Neural cell (in vitro differentiated cells): ENCODE results near the gene NEDD4L. TPM values are rescaled to one million over a fixed set of nuclear protein-coding genes. Genes with fewer than 3 reads are reported as not detected.

Experiments used
- H2AFZ ChIP-seq: fragments of 200-600, 300-800 bp; sonication (generic), shearing (Covaris generic); 2 replicates; pipeline ENCODE4 v1.6.0; 2014; ENCODE audit warnings: low read depth, mild to moderate bottlenecking, antibody characterized with exemption, low read length, moderate library complexity
- H3F3A ChIP-seq: fragments of 200-600 bp; shearing (Covaris generic); 2 replicates; pipeline ENCODE4 v1.6.1; 2016; ENCODE audit warnings: mild to moderate bottlenecking, moderate library complexity, mixed read lengths, antibody characterized with exemption, low read length; ENCODE audit not compliant: insufficient read depth, poor library complexity, severe bottlenecking
- H3K27ac ChIP-seq: fragments of 200-600, 300-800 bp; sonication (generic), shearing (Covaris generic); 2 replicates; pipeline ENCODE4 v1.5.1; 2014; ENCODE audit warnings: mild to moderate bottlenecking, low read length, moderate library complexity
- H3K27me3 ChIP-seq: fragments of 300-800, 200-600 bp; sonication (generic), shearing (Covaris generic); 2 replicates; pipeline ENCODE4 v1.6.0; 2014; ENCODE audit warnings: mild to moderate bottlenecking, low read depth, low read length, moderate library complexity; ENCODE audit not compliant: insufficient read depth
- H3K36me3 ChIP-seq: fragments of 300-800, 200-600 bp; sonication (generic), shearing (Covaris generic); 2 replicates; pipeline ENCODE4 v1.5.1; 2014; ENCODE audit warnings: mild to moderate bottlenecking, antibody characterized with exemption, low read length, moderate library complexity; ENCODE audit not compliant: insufficient read depth
- H3K4me2 ChIP-seq: fragments of 300-800, 200-600 bp; sonication (generic), shearing (Covaris generic); 2 replicates; pipeline ENCODE4 v1.6.0; 2014; ENCODE audit warnings: mild to moderate bottlenecking, low read length
- H3K4me3 ChIP-seq: fragments of 300-800, 200-600 bp; sonication (generic), shearing (Covaris generic); 2 replicates; pipeline ENCODE4 v1.5.1; 2014; ENCODE audit warnings: mild to moderate bottlenecking, low read length, moderate library complexity
- H3K79me2 ChIP-seq: fragments of 200-600 bp; shearing (Covaris generic); replicated peaks from 2 replicates; pipeline ENCODE4 v1.6.0; 2014; ENCODE audit warnings: mild to moderate bottlenecking, low read length, moderate library complexity; ENCODE audit not compliant: insufficient read depth
- H3K9ac ChIP-seq: fragments of 300-800, 200-600 bp; sonication (generic), shearing (Covaris generic); 2 replicates; pipeline ENCODE4 v1.6.1; 2016; ENCODE audit warnings: mild to moderate bottlenecking, low read length, mixed read lengths
- H3K9me2 ChIP-seq: fragments of 200-600 bp; shearing (Covaris generic); 2 replicates; pipeline ENCODE4 v1.6.1; 2016; ENCODE audit warnings: mild to moderate bottlenecking, low read length, mixed read lengths; ENCODE audit not compliant: insufficient read depth
- H3K9me3 ChIP-seq: fragments of 200-600, 300-800 bp; sonication (generic), shearing (Covaris generic); 2 replicates; pipeline ENCODE4 v1.6.1; 2016; ENCODE audit warnings: mild to moderate bottlenecking, mixed run types, low read length, moderate library complexity, mixed read lengths
- H4K20me1 ChIP-seq: fragments of 200-600 bp; shearing (Covaris generic); 2 replicates; pipeline ENCODE4 v1.6.1; 2016; ENCODE audit warnings: mild to moderate bottlenecking, mixed run types; ENCODE audit not compliant: insufficient read depth
- EP300 ChIP-seq: fragments of 450-650 bp; conservative IDR thresholded peaks from 2 replicates; pipeline ENCODE4 v1.6.1; 2014; ENCODE audit warnings: antibody characterized with exemption, mild to moderate bottlenecking, moderate library complexity; ENCODE audit not compliant: poor library complexity, severe bottlenecking
- EZH2 ChIP-seq: fragments of 200-600, 300-800 bp; shearing (Covaris generic), sonication (generic); IDR thresholded peaks from 2 replicates; pipeline ENCODE4 v1.6.1; 2014; ENCODE audit warnings: antibody characterized with exemption, low read length, borderline replicate concordance, mild to moderate bottlenecking; ENCODE audit not compliant: insufficient read depth, poor library complexity, severe bottlenecking
- MXI1 ChIP-seq: fragments of 450-650 bp; conservative IDR thresholded peaks from 2 replicates; pipeline ENCODE4 v1.6.1; 2014; ENCODE audit warnings: antibody characterized with exemption, mild to moderate bottlenecking; ENCODE audit not compliant: poor library complexity, severe bottlenecking
- POLR2AphosphoS5 ChIP-seq: IDR thresholded peaks from 2 replicates; pipeline ENCODE4 v1.6.1; 2012
- RAD21 ChIP-seq: fragments of 450-650 bp; conservative IDR thresholded peaks from 2 replicates; pipeline ENCODE4 v1.6.1; 2014; ENCODE audit warnings: antibody characterized with exemption, mild to moderate bottlenecking, moderate library complexity
- SMC3 ChIP-seq: fragments of 450-650 bp; conservative IDR thresholded peaks from 2 replicates; pipeline ENCODE4 v1.6.1; 2014; ENCODE audit warnings: antibody characterized with exemption, mild to moderate bottlenecking, moderate library complexity; ENCODE audit not compliant: poor library complexity
- TAF1 ChIP-seq: IDR thresholded peaks from 2 replicates; pipeline ENCODE4 v1.6.1; 2012; ENCODE audit warnings: low read depth
- polyA plus RNA-seq: library from polyadenylated mRNA; depleted of rRNA; stranded (reverse); fragments of >200 nt; gene quantifications from 2 replicates; pipeline ENCODE4 v1.2.3, GENCODE V29; 2014
- TF ChIP-seq, protein P1 (sequence below): IDR thresholded peaks from 2 replicates; pipeline ENCODE4 v1.6.1; 2012; ENCODE audit warnings: borderline replicate concordance
- TF ChIP-seq, protein P2 (sequence below): fragments of 450-650 bp; IDR thresholded peaks from 2 replicates; pipeline ENCODE4 v1.5.1; 2014; ENCODE audit warnings: antibody characterized with exemption, mild to moderate bottlenecking, moderate library complexity; ENCODE audit not compliant: poor library complexity, severe bottlenecking

NEDD4L gene
- polyA plus RNA-seq, 1 donor from 2014 or later, result 97.9 TPM

DNA sequence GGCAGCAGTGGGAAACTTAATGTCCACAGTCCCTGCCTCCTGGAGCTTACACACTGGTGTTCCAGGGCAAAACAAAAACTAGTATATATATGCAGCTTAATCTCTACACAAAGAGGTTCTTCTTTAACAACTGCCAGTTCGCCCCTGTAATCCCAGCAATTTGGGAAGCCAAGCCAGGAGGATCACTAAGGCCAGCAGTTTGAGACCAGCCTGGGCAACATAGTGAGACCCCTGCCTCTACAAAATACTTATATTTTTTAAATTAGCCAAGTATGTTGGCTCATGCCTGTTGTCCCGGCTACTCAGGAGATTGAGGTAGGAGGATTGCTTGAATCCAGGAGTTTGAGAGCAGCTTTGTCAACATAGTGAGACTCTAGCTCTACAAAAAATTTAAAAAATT is 17.2 kb upstream of the NEDD4L start:
- H2AFZ ChIP-seq, result no peak overlapping the region
- no peak overlapping the region for H3K4me2 ChIP-seq
- H4K20me1 ChIP-seq, result no peaks in the 10 kb centered on the region
- no peaks in the 10 kb centered on the region for H3K9me2 ChIP-seq
- TF ChIP-seq EP300 (no peak), RAD21 (no peak), POLR2AphosphoS5 (no peak), MXI1 (no peak), EZH2 (no peak), SMC3 (no peak), TAF1 (no peak)
- TF ChIP-seq, protein P1, sequence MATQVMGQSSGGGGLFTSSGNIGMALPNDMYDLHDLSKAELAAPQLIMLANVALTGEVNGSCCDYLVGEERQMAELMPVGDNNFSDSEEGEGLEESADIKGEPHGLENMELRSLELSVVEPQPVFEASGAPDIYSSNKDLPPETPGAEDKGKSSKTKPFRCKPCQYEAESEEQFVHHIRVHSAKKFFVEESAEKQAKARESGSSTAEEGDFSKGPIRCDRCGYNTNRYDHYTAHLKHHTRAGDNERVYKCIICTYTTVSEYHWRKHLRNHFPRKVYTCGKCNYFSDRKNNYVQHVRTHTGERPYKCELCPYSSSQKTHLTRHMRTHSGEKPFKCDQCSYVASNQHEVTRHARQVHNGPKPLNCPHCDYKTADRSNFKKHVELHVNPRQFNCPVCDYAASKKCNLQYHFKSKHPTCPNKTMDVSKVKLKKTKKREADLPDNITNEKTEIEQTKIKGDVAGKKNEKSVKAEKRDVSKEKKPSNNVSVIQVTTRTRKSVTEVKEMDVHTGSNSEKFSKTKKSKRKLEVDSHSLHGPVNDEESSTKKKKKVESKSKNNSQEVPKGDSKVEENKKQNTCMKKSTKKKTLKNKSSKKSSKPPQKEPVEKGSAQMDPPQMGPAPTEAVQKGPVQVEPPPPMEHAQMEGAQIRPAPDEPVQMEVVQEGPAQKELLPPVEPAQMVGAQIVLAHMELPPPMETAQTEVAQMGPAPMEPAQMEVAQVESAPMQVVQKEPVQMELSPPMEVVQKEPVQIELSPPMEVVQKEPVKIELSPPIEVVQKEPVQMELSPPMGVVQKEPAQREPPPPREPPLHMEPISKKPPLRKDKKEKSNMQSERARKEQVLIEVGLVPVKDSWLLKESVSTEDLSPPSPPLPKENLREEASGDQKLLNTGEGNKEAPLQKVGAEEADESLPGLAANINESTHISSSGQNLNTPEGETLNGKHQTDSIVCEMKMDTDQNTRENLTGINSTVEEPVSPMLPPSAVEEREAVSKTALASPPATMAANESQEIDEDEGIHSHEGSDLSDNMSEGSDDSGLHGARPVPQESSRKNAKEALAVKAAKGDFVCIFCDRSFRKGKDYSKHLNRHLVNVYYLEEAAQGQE, result no peak
- TF ChIP-seq, protein P2, sequence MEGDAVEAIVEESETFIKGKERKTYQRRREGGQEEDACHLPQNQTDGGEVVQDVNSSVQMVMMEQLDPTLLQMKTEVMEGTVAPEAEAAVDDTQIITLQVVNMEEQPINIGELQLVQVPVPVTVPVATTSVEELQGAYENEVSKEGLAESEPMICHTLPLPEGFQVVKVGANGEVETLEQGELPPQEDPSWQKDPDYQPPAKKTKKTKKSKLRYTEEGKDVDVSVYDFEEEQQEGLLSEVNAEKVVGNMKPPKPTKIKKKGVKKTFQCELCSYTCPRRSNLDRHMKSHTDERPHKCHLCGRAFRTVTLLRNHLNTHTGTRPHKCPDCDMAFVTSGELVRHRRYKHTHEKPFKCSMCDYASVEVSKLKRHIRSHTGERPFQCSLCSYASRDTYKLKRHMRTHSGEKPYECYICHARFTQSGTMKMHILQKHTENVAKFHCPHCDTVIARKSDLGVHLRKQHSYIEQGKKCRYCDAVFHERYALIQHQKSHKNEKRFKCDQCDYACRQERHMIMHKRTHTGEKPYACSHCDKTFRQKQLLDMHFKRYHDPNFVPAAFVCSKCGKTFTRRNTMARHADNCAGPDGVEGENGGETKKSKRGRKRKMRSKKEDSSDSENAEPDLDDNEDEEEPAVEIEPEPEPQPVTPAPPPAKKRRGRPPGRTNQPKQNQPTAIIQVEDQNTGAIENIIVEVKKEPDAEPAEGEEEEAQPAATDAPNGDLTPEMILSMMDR, result no peak
- H3K27ac ChIP-seq, result no peak overlapping the region
- H3K27me3 ChIP-seq, result no peaks in the 10 kb centered on the region
- H3F3A ChIP-seq, result no peaks in the 10 kb centered on the region
- H3K4me3 ChIP-seq, result no peak overlapping the region
- no peaks in the 10 kb centered on the region for H3K9me3 ChIP-seq
- H3K9ac ChIP-seq, result no peak overlapping the region
- H3K79me2 ChIP-seq, result no peaks in the 10 kb centered on the region
- H3K36me3 ChIP-seq, result no peaks in the 10 kb centered on the region

- no peaks in the 10 kb centered on the region for H3K36me3 ChIP-seq
- no peaks in the 10 kb centered on the region for H3F3A ChIP-seq
- no peak overlapping the region for H3K4me2 ChIP-seq
- no peak overlapping the region for H3K27ac ChIP-seq
- no peaks in the 10 kb centered on the region for H3K79me2 ChIP-seq
- H3K27me3 ChIP-seq, result no peaks in the 10 kb centered on the region
- no peaks in the 10 kb centered on the region for H4K20me1 ChIP-seq
- TF ChIP-seq SMC3 (no peak), TAF1 (no peak)
- H3K9me3 ChIP-seq, result no peaks in the 10 kb centered on the region
- H2AFZ ChIP-seq, result no peak overlapping the region
- no peak overlapping the region for H3K9ac ChIP-seq
- H3K4me3 ChIP-seq, result no peak overlapping the region
- no peaks in the 10 kb centered on the region for H3K9me2 ChIP-seq
Measured at GRCh38 chr18:58027341-58027740, 16.7 kb upstream of the NEDD4L start.
